GM12878 (cell line): Measurements from ENCODE around the gene VCL. TPM values are rescaled to one million over a fixed set of nuclear protein-coding genes. Genes with fewer than 3 reads are reported as not detected.

Source experiments
- ATAC-seq: fragments of 200-7000 bp; cut with Tn5 transposase; 3 replicates; pipeline ENCODE4 v1.9.1; 2020; ENCODE audit warnings: mild to moderate bottlenecking, moderate library complexity
- BruUV-seq: library from RNA; stranded (reverse); fragments of 400-500 nt; replicated peaks from 2 replicates; lab custom pipeline; 2021; lab: Mats Ljungman, UMichigan
- CTCF ChIA-PET: fragments of 300-600 bp; sonication (Branson Sonifier 250); formaldehyde crosslinking; extraction: SDS; loops from one replicate; lab custom pipeline; 2021; ENCODE audit warnings: inconsistent platforms; lab: Yijun Ruan, JAX
- POLR2A ChIA-PET: fragments of 350-600 bp; formaldehyde crosslinking; extraction: SDS; loops from one replicate; lab custom pipeline; 2021; ENCODE audit warnings: inconsistent platforms; lab: Charles Lee
- RAD21 ChIA-PET: fragments of 300-600 bp; sonication (Branson Sonifier 250); formaldehyde crosslinking; loops from one replicate; lab custom pipeline; 2023; ENCODE audit warnings: antibody characterized with exemption; ENCODE audit not compliant: unreplicated experiment; lab: Charles Lee
- SMC1A ChIA-PET: fragments of 300-600 bp; sonication (Branson Sonifier 250); formaldehyde crosslinking; loops from one replicate; lab custom pipeline; 2023; ENCODE audit not compliant: unreplicated experiment, uncharacterized antibody; lab: Charles Lee
- DNase-seq: peaks from one replicate; pipeline ENCODE4 v3.0.0-alpha.2; 2011; ENCODE audit warnings: low read depth, low spot score
- FAIRE-seq: peaks from 3 replicates; lab custom pipeline; 2011; peaks lifted over from hg19 to GRCh38; lab: Jason Lieb, UNC
- H2AFZ ChIP-seq: 2 replicates; pipeline ENCODE4 v1.6.0; 2011; ENCODE audit warnings: low read depth, low read length, control low read depth; ENCODE audit not compliant: control insufficient read depth
- H3K27ac ChIP-seq: 2 replicates; pipeline ENCODE4 v1.5.1; 2011; ENCODE audit warnings: control low read depth; ENCODE audit not compliant: control insufficient read depth, insufficient read depth
- H3K27me3 ChIP-seq, 2 experiments: replicated peaks in 1 of 2; 2 replicates each; pipeline versions ENCODE4 v1.6.0 to v1.6.1; 2011; ENCODE audit warnings: low read length in 1 of 2; ENCODE audit not compliant: control insufficient read depth in 2 of 2, insufficient read depth in 2 of 2
- H3K36me3 ChIP-seq, 2 experiments: 2 replicates each; pipeline ENCODE4 v1.5.1; 2011; ENCODE audit warnings: low read length in 1 of 2; ENCODE audit not compliant: control insufficient read depth in 2 of 2, insufficient read depth in 2 of 2
- H3K4me1 ChIP-seq: 2 replicates; pipeline ENCODE4 v1.6.1; 2011; ENCODE audit warnings: mild to moderate bottlenecking, low read length, moderate library complexity, mixed read lengths; ENCODE audit not compliant: control insufficient read depth, insufficient read depth
- H3K4me2 ChIP-seq: 2 replicates; pipeline ENCODE4 v1.6.0; 2011; ENCODE audit warnings: control low read depth; ENCODE audit not compliant: control insufficient read depth, insufficient read depth
- H3K4me3 ChIP-seq: fragments of 200-600 bp; sonication (generic); 2 replicates; pipeline ENCODE4 v1.5.1; 2016
- H3K79me2 ChIP-seq: 2 replicates; pipeline ENCODE4 v1.6.0; 2011; ENCODE audit warnings: low read length; ENCODE audit not compliant: control insufficient read depth, insufficient read depth
- H3K9ac ChIP-seq: 2 replicates; pipeline ENCODE4 v1.8.0; 2011; ENCODE audit warnings: low read length, control low read depth, mixed read lengths; ENCODE audit not compliant: control insufficient read depth, insufficient read depth
- H3K9me3 ChIP-seq: replicated peaks from 3 replicates; pipeline ENCODE4 v1.5.1; 2011; ENCODE audit warnings: mild to moderate bottlenecking, low read length; ENCODE audit not compliant: control insufficient read depth, insufficient read depth
- H4K20me1 ChIP-seq: 2 replicates; pipeline ENCODE4 v1.6.0; 2011; ENCODE audit not compliant: control insufficient read depth, insufficient read depth
- BACH1 ChIP-seq: fragments of 450-650 bp; IDR thresholded peaks from 2 replicates; pipeline ENCODE4 v1.6.1; 2017; ENCODE audit warnings: mild to moderate bottlenecking, borderline replicate concordance
- ELK1 ChIP-seq: IDR thresholded peaks from 2 replicates; pipeline ENCODE4 v1.6.1; 2012; ENCODE audit warnings: low read depth, low read length, improper control_type of control experiment
- IRF3 ChIP-seq: fragments of 450-650 bp; IDR thresholded peaks from 2 replicates; pipeline ENCODE4 v1.6.1; 2014; ENCODE audit warnings: mild to moderate bottlenecking
- MYB ChIP-seq: fragments of 150-350 bp; IDR thresholded peaks from 2 replicates; pipeline ENCODE4 v1.6.1; 2014; ENCODE audit warnings: mild to moderate bottlenecking, low read depth, low read length, borderline replicate concordance
- NFYB ChIP-seq: IDR thresholded peaks from 2 replicates; pipeline ENCODE4 v1.6.1; 2011; ENCODE audit warnings: low read depth, mild to moderate bottlenecking, low read length, improper control_type of control experiment, moderate library complexity; ENCODE audit not compliant: insufficient read depth
- PAX8 ChIP-seq: fragments of 450-650 bp; IDR thresholded peaks from 2 replicates; pipeline ENCODE4 v1.6.1; 2017; ENCODE audit warnings: mild to moderate bottlenecking, moderate library complexity
- PKNOX1 ChIP-seq: fragments of 450-650 bp; IDR thresholded peaks from 2 replicates; pipeline ENCODE4 v1.6.1; 2016; ENCODE audit warnings: mild to moderate bottlenecking
- POLR2A ChIP-seq: IDR thresholded peaks from 2 replicates; pipeline ENCODE4 v1.6.1; 2011; ENCODE audit warnings: low read depth, mild to moderate bottlenecking, low read length
- RCOR1 ChIP-seq: conservative IDR thresholded peaks from 2 replicates; pipeline ENCODE4 v1.6.1; 2012; ENCODE audit warnings: low read depth, low read length, improper control_type of control experiment
- SMC3 ChIP-seq: IDR thresholded peaks from 2 replicates; pipeline ENCODE4 v1.6.1; 2011; ENCODE audit warnings: low read length, improper control_type of control experiment, borderline replicate concordance
- SREBF1 ChIP-seq: IDR thresholded peaks from 2 replicates; pipeline ENCODE4 v1.6.1; 2012; ENCODE audit warnings: mild to moderate bottlenecking, low read length
- TCF12 ChIP-seq: IDR thresholded peaks from 2 replicates; pipeline ENCODE4 v1.6.1; 2011; ENCODE audit warnings: low read depth, mild to moderate bottlenecking, low read length
- YY1 ChIP-seq: IDR thresholded peaks from 2 replicates; pipeline ENCODE4 v1.6.1; 2011; ENCODE audit warnings: low read depth, mild to moderate bottlenecking, low read length
- WGBS: methylation state at CpG from one replicate; pipeline ENCODE4 v1.1.6; 2016; ENCODE audit warnings: low lambda C conversion rate; ENCODE audit not compliant: insufficient replicate concordance, insufficient coverage; ENCODE audit errors: missing lambda C conversion rate; 5-methylcytosine and 5-hydroxymethylcytosine counted together
- in situ Hi-C: fragments of 300-500 bp; cut with MboI; formaldehyde crosslinking; loops from 9 replicates; pipeline ENCODE4 v1.14.3; 2018; ENCODE audit warnings: mixed read lengths
- intact Hi-C: fragments of 100-400 bp; cut with micrococcal nuclease; formaldehyde crosslinking; loops from one replicate; pipeline ENCODE4 v1.14.2; 2022; ENCODE audit not compliant: unreplicated experiment
- polyA plus RNA-seq, 11 experiments: library from polyadenylated mRNA; depleted of rRNA in 4 of 11; unstranded in 6 of 11; stranded (reverse) in 5 of 11; fragments of >200 nt; fragmentation: Nextera tagmentation in 4 of 11; fragmentation: Illumina TruSeq in 1 of 11; extraction: Ambion mirVana in 4 of 11; extraction: Trizol in 1 of 11; gene quantifications; 1 replicate in 1 of 11; 2 replicates in 10 of 11; pipeline versions ENCODE4 v1.2.1 to v1.2.3, GENCODE V29; 2011 to 2016; ENCODE audit warnings: inconsistent platforms in 2 of 11, missing spikeins in 2 of 11, low read depth in 1 of 11
- total RNA-seq, 4 experiments: library from RNA; depleted of rRNA in 3 of 4; stranded (reverse); fragments of >200 nt in 3 of 4; fragmentation: Illumina TruSeq in 1 of 4; extraction: Trizol in 1 of 4; gene quantifications; 2 replicates each; pipeline versions ENCODE4 v1.2.1 to v1.2.3, GENCODE V29; 2013 to 2021
- TF ChIP-seq, protein P1 (sequence below): fragments of 450-650 bp; IDR thresholded peaks from 2 replicates; pipeline ENCODE4 v1.6.1; 2016; ENCODE audit warnings: mild to moderate bottlenecking

Gene VCL
- total and polyA plus RNA-seq, 10 of the 15 experiments (the other 5 are each of a cell fraction or from before 2014, with no cell fraction given) = 6.7 to 54.6 (median 24.3) TPM

DNA sequence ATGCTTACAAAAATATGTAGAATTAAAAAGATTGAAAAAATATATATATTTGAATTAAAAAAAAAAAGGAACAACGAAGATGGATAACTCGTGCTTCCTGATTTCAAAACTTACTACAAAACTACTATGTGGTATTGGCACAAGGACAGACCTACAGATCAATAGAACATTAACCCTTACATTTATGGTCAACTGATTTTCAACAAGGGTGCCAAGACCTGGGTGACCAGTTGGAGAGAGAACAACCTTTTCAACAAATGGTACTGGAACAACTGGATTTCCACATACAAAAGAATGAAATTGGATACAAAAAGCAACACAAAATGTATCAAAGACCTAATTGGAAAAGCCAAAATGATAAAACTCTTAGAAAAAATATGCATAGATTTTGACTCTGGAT is 142.6 kb downstream of the VCL start (continued):
- TF ChIP-seq ELK1 = no peak

DNA sequence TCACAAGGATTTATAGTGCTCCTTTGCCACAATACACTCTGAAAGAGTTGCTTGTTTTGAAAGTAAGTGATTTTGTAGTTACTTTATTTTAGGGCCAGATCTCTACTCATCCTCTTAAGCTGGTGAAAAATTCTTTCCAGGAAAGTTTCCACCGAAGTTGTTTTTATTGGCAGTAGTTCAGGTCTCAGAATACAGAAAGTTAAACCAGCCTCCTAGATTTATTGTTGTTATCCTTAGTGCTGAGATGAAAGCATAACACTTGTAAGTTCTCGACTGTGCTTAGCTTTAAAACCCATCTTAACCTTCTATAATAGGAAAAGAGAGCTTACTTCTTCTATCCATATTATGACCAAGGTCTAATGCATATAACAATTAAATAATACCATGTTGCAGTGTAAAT is 147.2 kb downstream of the VCL start:
- DNase-seq = no peak
- Histone ChIP-seq H3K27ac (no peak overlapping the region), H3K36me3 (peaks cover 0 to 2% of the 10 kb centered on the region in 2 experiments; a peak in 2 of 4 replicates), H3K4me2 (no peak overlapping the region), H3K4me3 (no peak overlapping the region), H3K79me2 (peaks cover 57% of the 10 kb centered on the region), H4K20me1 (no peaks in the 10 kb centered on the region), H3K9me3 (no peaks in the 10 kb centered on the region; the same call in 2 of the 3 replicates), H3K27me3 (no peaks in the 10 kb centered on the region), H3K4me1 (peaks cover 5% of the 10 kb centered on the region; the same call in 1 of the 2 replicates), H2AFZ (no peak overlapping the region), H3K9ac (no peak overlapping the region)
- FAIRE-seq = no peak
- no TSS peak for BruUV-seq
- TF ChIP-seq BACH1 = no peak
- TF ChIP-seq IRF3 = no peak
- no peak for TF ChIP-seq PKNOX1
- no peak for TF ChIP-seq YY1
- TF ChIP-seq, protein P1, sequence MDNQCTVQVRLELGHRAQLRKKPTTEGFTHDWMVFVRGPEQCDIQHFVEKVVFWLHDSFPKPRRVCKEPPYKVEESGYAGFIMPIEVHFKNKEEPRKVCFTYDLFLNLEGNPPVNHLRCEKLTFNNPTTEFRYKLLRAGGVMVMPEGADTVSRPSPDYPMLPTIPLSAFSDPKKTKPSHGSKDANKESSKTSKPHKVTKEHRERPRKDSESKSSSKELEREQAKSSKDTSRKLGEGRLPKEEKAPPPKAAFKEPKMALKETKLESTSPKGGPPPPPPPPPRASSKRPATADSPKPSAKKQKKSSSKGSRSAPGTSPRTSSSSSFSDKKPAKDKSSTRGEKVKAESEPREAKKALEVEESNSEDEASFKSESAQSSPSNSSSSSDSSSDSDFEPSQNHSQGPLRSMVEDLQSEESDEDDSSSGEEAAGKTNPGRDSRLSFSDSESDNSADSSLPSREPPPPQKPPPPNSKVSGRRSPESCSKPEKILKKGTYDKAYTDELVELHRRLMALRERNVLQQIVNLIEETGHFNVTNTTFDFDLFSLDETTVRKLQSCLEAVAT = no peak
- TF ChIP-seq SMC3 = no peak
- TF ChIP-seq SREBF1 = no peak
- TF ChIP-seq PAX8 = no peak
- TF ChIP-seq NFYB = no peak
- TF ChIP-seq TCF12 = no peak
- no peak for TF ChIP-seq POLR2A
- no peak for TF ChIP-seq RCOR1
- TF ChIP-seq MYB = no peak
- ChIA-PET POLR2A (interaction anchor here (0.6 kb wide), 1 partner anchor 881 kb away, joined by 4 read pairs; no protein-coding TSS in a partner anchor), RAD21 (interaction anchor here (1.0 kb wide), 1 partner anchor 20 kb away, joined by 3 read pairs; no protein-coding TSS in a partner anchor), SMC1A (interaction anchor here (0.7 to 1.9 kb wide), 18 partner anchors 10 to 99 kb away, joined by 3 to 8 read pairs (median 3); no protein-coding TSS in a partner anchor), CTCF (interaction anchor here (0.6 to 1.5 kb wide), 7 partner anchors 9 to 779 kb away, joined by 3 to 6 read pairs (median 3); no protein-coding TSS in a partner anchor)
- no peak for ATAC-seq
- 97% methylated on average over 2 of the region's 2 CpGs for WGBS
- in situ Hi-C loops (no loop called here), intact Hi-C loops (no loop called here)
